ENCODE results near the gene NFIX. TPM values are rescaled to one million over a fixed set of nuclear protein-coding genes. Genes with fewer than 3 reads are reported as not detected.

Gene NFIX
- total RNA-seq, 4 donors from 2014 or later = 32.3 to 81.2 (median 51.6) TPM

GRCh38 chr19:12986726-12987125 is 8.5 kb upstream of the NFIX start:
- DNase-seq = no peak
- intact Hi-C loops (cut with DNase I) = no loop called here
- TF ChIP-seq POLR2A (IDR thresholded peaks at IDR 0.05) (no peak), CTCF (IDR thresholded peaks at IDR 0.05) (no peak)
- Histone ChIP-seq H3K9me3 (no peaks in the 10 kb centered on the region), H3K4me1 (peaks cover 0 to 22% (median 0%) of the 10 kb centered on the region in 3 donors), H3K27ac (no peak overlapping the region), H3K4me3 (no peak overlapping the region), H3K36me3 (no peaks in the 10 kb centered on the region), H3K27me3 (no peaks in the 10 kb centered on the region)
- WGBS, 2 donors = 96 to 100% methylated on average over 3 to 12 of the region's 12 CpGs

GRCh38 chr19:12987190-12987589 is 8.1 kb upstream of the NFIX start:
- DNase-seq = no peak
- WGBS, 2 donors = 70 to 71% methylated on average over 2 to 3 of the region's 3 CpGs
- H3K4me3 ChIP-seq = no peak overlapping the region
- no peaks in the 10 kb centered on the region for H3K27me3 ChIP-seq
- H3K36me3 ChIP-seq = no peaks in the 10 kb centered on the region
- H3K27ac ChIP-seq = no peak overlapping the region
- peaks cover 0 to 22% (median 0%) of the 10 kb centered on the region in 3 donors for H3K4me1 ChIP-seq
- intact Hi-C loops (cut with DNase I) = no loop called here
- TF ChIP-seq CTCF (IDR thresholded peaks at IDR 0.05) (no peak), POLR2A (IDR thresholded peaks at IDR 0.05) (no peak)
- no peaks in the 10 kb centered on the region for H3K9me3 ChIP-seq

DNA sequence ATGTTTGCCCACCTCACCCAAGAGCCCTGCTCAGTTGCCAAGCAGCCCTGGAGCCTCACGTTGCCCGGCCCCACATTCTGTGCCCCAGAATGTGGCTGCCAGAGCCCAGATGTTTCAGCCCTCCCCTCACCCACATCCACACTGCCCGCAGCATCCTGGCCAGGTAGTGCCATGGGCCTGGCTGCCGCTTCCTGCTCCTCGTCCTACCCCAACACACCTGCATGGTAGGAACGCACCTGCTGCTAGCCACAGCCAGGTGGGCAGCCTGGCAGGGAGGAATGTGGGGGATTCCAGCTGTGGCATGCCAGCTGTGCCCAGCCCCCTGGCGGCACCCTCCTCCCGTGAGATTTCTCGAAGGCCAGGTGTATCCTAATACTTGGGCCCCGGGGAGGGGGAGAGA is 7.5 kb upstream of the NFIX start:
- Histone ChIP-seq H3K4me3 (no peak overlapping the region), H3K36me3 (no peaks in the 10 kb centered on the region), H3K4me1 (peaks cover 0 to 22% (median 0%) of the 10 kb centered on the region in 3 donors), H3K9me3 (no peaks in the 10 kb centered on the region), H3K27me3 (no peaks in the 10 kb centered on the region), H3K27ac (no peak overlapping the region)
- TF ChIP-seq CTCF (IDR thresholded peaks at IDR 0.05) = no peak
- TF ChIP-seq POLR2A (IDR thresholded peaks at IDR 0.05) = no peak
- DNase-seq = no peak
- WGBS, 2 donors = 34 to 36% methylated on average over 4 of the region's 10 CpGs
- intact Hi-C loops (cut with DNase I) = no loop called here

DNA sequence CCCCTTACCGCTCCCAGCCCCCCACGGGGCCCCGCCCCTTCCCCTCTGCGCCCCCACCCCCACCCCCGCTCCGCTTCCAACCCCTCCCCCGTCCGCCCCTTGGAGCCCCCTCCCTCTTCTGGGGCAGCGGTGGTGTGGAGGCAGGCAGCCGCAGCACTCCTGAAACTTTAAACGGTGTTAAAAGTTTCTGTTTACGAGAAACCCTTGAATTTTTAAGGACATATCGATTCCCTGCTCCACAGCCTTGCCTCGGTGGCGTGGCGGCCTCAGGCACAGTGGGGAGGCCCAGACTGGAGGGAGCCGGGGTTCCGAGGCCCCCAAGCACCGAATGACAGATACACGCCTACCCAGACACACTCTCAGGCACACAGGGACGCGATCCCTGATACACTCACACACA is 4.8 kb upstream of the NFIX start:
- 64 to 68% methylated on average over 12 to 16 of the region's 22 CpGs for WGBS, 2 donors
- Histone ChIP-seq H3K9me3 (no peaks in the 10 kb centered on the region), H3K27me3 (no peaks in the 10 kb centered on the region), H3K27ac (no peak overlapping the region), H3K4me1 (peaks cover 0 to 23% (median 3%) of the 10 kb centered on the region in 3 donors), H3K36me3 (no peaks in the 10 kb centered on the region), H3K4me3 (no peak overlapping the region)
- TF ChIP-seq POLR2A (IDR thresholded peaks at IDR 0.05) (no peak), CTCF (IDR thresholded peaks at IDR 0.05) (no peak)
- intact Hi-C loops (cut with DNase I) = no loop called here
- no peak for DNase-seq

DNA sequence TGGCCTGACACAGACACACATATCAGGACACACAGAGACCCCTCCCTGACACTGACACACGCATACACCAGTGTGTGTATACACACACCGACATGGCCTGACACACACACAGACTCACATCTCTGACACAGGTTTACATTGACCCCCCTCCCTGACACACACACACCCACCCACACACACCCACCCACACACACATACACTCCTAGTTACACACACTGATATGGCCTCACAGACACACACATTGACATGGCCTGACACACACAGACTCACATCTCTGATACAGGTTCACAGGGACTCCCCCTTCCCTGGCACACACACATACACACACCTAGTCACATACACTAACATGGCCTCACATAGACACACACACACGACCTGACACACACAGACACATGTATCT is 4.4 kb upstream of the NFIX start:
- H3K27me3 ChIP-seq = no peaks in the 10 kb centered on the region
- no peaks in the 10 kb centered on the region for H3K36me3 ChIP-seq
- TF ChIP-seq CTCF (IDR thresholded peaks at IDR 0.05) (no peak), POLR2A (IDR thresholded peaks at IDR 0.05) (no peak)
- no peak overlapping the region for H3K27ac ChIP-seq
- WGBS, 2 donors = 61 to 72% methylated on average over 3 of the region's 3 CpGs
- H3K4me3 ChIP-seq = no peak overlapping the region
- DNase-seq = no peak
- H3K9me3 ChIP-seq = no peaks in the 10 kb centered on the region
- intact Hi-C loops (cut with DNase I) = no loop called here
- H3K4me1 ChIP-seq = peaks cover 0 to 23% (median 3%) of the 10 kb centered on the region in 3 donors
